Esophagus muscularis mucosa (tissue), 4 donors: ENCODE data around the gene SOBP. TPM values are rescaled to one million over a fixed set of nuclear protein-coding genes. Genes with fewer than 3 reads are reported as not detected.
A peak's percentile ranks its signal among the peaks of the same experiment; 100 is the strongest.

Experiments
- DNase-seq: peaks from one replicate; pipeline ENCODE4 v3.0.0-alpha.2; 2017; ENCODE audit errors: extremely low spot score
- H3K27ac ChIP-seq, 4 donors: fragments of 200-600 bp; sonication (generic); replicated peaks in 1 of 4; 1 replicate in 3 of 4; 2 replicates in 1 of 4; pipeline ENCODE4 v1.5.1; 2016 to 2019; ENCODE audit warnings: mild to moderate bottlenecking in 1 of 4
- H3K27me3 ChIP-seq, 4 donors: fragments of 200-600 bp; sonication (generic); one replicate each; pipeline versions ENCODE4 v1.5.1 to v1.6.0; 2016 to 2019
- H3K36me3 ChIP-seq, 4 donors: fragments of 200-600 bp; sonication (generic); one replicate each; pipeline ENCODE4 v1.5.1; 2016 to 2019
- H3K4me1 ChIP-seq, 4 donors: fragments of 200-600 bp; sonication (generic); one replicate each; pipeline ENCODE4 v1.5.1; 2016 to 2019
- H3K4me3 ChIP-seq, 4 donors: fragments of 200-600 bp; sonication (generic); 1 replicate in 2 of 4; 2 replicates in 2 of 4; pipeline ENCODE4 v1.5.1; 2016 to 2019; ENCODE audit warnings: mild to moderate bottlenecking in 4 of 4, moderate library complexity in 1 of 4
- H3K9me3 ChIP-seq, 4 donors: fragments of 200-600 bp; sonication (generic); 1 replicate in 3 of 4; 2 replicates in 1 of 4; pipeline ENCODE4 v1.5.1; 2016 to 2019
- EP300 ChIP-seq: sonication (generic); formaldehyde crosslinking; IDR thresholded peaks from one replicate; pipeline ENCODE4 v1.6.1; 2017; ENCODE audit warnings: antibody characterized with exemption
- POLR2A ChIP-seq: fragments of 450-650 bp; IDR thresholded peaks from one replicate; pipeline ENCODE4 v1.6.1; 2017; ENCODE audit warnings: antibody characterized with exemption, moderate library complexity, mild to moderate bottlenecking, low read depth
- POLR2AphosphoS5 ChIP-seq, 2 donors: sonication (generic); formaldehyde crosslinking; IDR thresholded peaks; one replicate each; pipeline ENCODE4 v1.6.1; 2017; ENCODE audit warnings: antibody characterized with exemption in 2 of 2
- WGBS: methylation state at CpG from one replicate; pipeline ENCODE4 v1.1.5; 2018; 5-methylcytosine and 5-hydroxymethylcytosine counted together
- intact Hi-C: fragments of 100-400 bp; cut with DNase I; formaldehyde crosslinking; loops from one replicate; pipeline ENCODE4 v1.15.1; 2023
- total RNA-seq, 4 donors: library from RNA; depleted of rRNA; stranded (reverse); fragments of >200 nt; gene quantifications; one replicate each; pipeline versions ENCODE4 v1.1.0 to v1.2.1, GENCODE V29; 2016
- TF ChIP-seq, protein P1 (sequence below), 3 experiments: fragments of 200-600 bp in 2 of 3; fragments of 450-650 bp in 1 of 3; sonication (generic) in 2 of 3; IDR thresholded peaks; one replicate each; pipeline ENCODE4 v1.5.1; 2017 to 2019; ENCODE audit warnings: antibody characterized with exemption in 3 of 3, mild to moderate bottlenecking in 2 of 3, moderate library complexity in 1 of 3

Gene SOBP
- total RNA-seq, 4 donors from 2014 or later, result 18.6 to 44.1 (median 27.6) TPM

DNA sequence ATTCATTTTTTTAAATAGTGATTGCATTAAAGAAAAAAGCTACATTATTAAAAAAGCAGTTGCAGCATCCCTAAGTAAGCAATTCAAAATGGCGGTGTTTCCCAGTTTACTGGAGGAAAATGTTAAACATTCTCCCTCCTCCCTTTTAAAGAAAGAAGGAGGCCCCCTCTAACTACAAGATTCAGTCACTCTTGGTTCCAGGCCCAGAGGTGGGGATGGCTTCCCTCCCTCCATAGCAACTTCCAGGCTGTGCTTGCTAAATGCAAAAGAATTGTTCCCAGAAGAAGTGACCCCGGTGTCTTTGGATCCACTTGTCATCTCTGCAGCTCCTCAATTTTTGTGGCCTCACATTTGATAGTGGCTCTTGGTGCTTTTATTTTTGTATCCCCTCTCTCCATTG is 165.9 kb downstream of the SOBP start:
- Histone ChIP-seq H3K27me3 (no peaks in the 10 kb centered on the region), H3K4me3 (no peak overlapping the region), H3K9me3 (no peaks in the 10 kb centered on the region), H3K27ac (no peak overlapping the region), H3K4me1 (peaks cover 19 to 28% (median 24%) of the 10 kb centered on the region in 4 donors), H3K36me3 (no peaks in the 10 kb centered on the region)
- TF ChIP-seq, protein P1, sequence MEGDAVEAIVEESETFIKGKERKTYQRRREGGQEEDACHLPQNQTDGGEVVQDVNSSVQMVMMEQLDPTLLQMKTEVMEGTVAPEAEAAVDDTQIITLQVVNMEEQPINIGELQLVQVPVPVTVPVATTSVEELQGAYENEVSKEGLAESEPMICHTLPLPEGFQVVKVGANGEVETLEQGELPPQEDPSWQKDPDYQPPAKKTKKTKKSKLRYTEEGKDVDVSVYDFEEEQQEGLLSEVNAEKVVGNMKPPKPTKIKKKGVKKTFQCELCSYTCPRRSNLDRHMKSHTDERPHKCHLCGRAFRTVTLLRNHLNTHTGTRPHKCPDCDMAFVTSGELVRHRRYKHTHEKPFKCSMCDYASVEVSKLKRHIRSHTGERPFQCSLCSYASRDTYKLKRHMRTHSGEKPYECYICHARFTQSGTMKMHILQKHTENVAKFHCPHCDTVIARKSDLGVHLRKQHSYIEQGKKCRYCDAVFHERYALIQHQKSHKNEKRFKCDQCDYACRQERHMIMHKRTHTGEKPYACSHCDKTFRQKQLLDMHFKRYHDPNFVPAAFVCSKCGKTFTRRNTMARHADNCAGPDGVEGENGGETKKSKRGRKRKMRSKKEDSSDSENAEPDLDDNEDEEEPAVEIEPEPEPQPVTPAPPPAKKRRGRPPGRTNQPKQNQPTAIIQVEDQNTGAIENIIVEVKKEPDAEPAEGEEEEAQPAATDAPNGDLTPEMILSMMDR (IDR thresholded peaks at IDR 0.05), result no peak
- TF ChIP-seq POLR2AphosphoS5 (IDR thresholded peaks at IDR 0.05), result no peak
- no peak for TF ChIP-seq POLR2A
- TF ChIP-seq EP300, result no peak
- no peak for DNase-seq
- WGBS, result 82% methylated on average over 2 of the region's 2 CpGs
- intact Hi-C loops, result loop anchor here (10.0 kb wide), 1 partner anchor 191 kb away; no protein-coding TSS in a partner anchor

DNA sequence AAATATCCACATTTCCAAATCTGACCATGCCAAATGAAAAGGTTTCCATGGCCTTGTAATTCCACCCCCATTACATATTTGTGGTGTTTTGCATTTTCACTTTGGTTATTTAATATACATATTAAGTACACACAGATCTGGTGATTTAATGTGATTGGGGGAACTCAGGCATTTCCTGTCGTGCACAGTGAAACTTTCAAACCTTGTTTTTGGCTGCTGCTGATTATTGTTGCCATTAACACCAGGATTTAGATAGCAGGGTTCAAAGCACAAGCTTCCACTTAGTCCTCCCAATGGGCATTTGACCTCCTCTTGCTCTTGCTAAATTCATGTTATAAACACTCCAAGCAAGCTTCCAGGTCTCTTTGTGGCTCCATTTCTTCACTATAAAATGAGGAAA is 166.5 kb downstream of the SOBP start:
- peaks cover 19 to 28% (median 24%) of the 10 kb centered on the region in 4 donors for H3K4me1 ChIP-seq
- TF ChIP-seq EP300 (no peak), POLR2A (no peak), POLR2AphosphoS5 (IDR thresholded peaks at IDR 0.05) (no peak)
- TF ChIP-seq, protein P1 (IDR thresholded peaks at IDR 0.05), result no peak
- WGBS, result 38% methylated on average over 1 of the region's 1 CpG
- no peaks in the 10 kb centered on the region for H3K36me3 ChIP-seq
- H3K27me3 ChIP-seq, result no peaks in the 10 kb centered on the region
- DNase-seq, result no peak
- intact Hi-C loops, result loop anchor here (10.0 kb wide), 1 partner anchor 192 kb away; no protein-coding TSS in a partner anchor
- H3K4me3 ChIP-seq, result no peak overlapping the region
- H3K27ac ChIP-seq, result no peak overlapping the region
- no peaks in the 10 kb centered on the region for H3K9me3 ChIP-seq

DNA sequence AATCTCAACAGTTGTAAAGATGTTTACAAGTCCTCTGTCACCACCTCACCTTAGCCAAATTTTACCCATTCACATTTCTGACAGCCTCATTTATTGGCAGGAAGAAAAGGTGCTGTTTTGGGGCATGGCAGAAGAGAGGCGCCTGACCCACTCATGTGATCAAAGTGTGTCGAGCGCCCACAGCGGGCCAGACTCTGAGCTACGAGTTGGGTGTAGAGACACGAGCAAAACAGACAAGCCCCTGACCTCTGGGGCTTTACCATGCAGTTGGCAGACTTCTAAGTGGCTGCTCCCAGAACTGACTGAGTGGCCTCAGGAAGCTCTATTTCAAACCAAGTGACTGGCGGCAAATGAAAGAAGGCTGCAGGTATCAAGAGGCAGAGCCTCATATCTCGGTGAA is 167.0 kb downstream of the SOBP start:
- no peak overlapping the region for H3K27ac ChIP-seq
- WGBS, result 88% methylated on average over 5 of the region's 8 CpGs

DNA sequence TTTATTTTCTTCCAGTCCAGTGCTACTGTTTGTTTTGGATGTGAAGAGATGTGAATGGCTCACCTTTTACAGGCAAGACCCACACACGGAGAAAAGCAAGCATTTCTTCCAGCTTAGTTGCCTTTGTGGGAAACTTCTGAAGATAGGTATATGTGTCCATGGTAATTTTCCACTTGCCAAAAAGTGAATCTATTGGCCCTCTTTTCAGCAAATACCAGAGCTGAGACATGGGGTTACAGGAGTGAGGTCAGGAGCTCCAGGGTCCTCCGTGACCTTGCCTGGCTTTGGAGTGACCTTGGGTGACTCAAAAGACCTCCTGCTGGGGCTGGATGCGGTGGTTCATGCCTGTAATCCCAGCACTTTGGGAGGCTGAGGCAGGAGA is 167.4 kb downstream of the SOBP start:
- intact Hi-C loops, result loop anchor here (10.0 kb wide), 1 partner anchor 193 kb away; no protein-coding TSS in a partner anchor
- TF ChIP-seq POLR2AphosphoS5 (IDR thresholded peaks at IDR 0.05) (no peak), EP300 (no peak), POLR2A (no peak)
- TF ChIP-seq, protein P1 (IDR thresholded peaks at IDR 0.05), result no peak
- Histone ChIP-seq H3K27ac (peak overlapping the region in 1 of 4 donors; percentile 43), H3K9me3 (no peaks in the 10 kb centered on the region), H3K4me1 (peaks cover 19 to 28% (median 24%) of the 10 kb centered on the region in 4 donors), H3K27me3 (no peaks in the 10 kb centered on the region), H3K36me3 (no peaks in the 10 kb centered on the region), H3K4me3 (no peak overlapping the region)
- 83% methylated on average over 3 of the region's 3 CpGs for WGBS
- DNase-seq, result no peak

More for the DNA sequence above, 167.0 kb downstream of the SOBP start:
- no peak overlapping the region for H3K4me3 ChIP-seq
- intact Hi-C loops, result loop anchor here (10.0 kb wide), 1 partner anchor 192 kb away; no protein-coding TSS in a partner anchor
- H3K36me3 ChIP-seq, result no peaks in the 10 kb centered on the region
- TF ChIP-seq POLR2A, result no peak
- no peak for TF ChIP-seq EP300
- no peak for TF ChIP-seq POLR2AphosphoS5 (IDR thresholded peaks at IDR 0.05)
- TF ChIP-seq, protein P1 (IDR thresholded peaks at IDR 0.05), result no peak
- no peaks in the 10 kb centered on the region for H3K27me3 ChIP-seq
- no peaks in the 10 kb centered on the region for H3K9me3 ChIP-seq
- DNase-seq, result no peak
- peaks cover 19 to 28% (median 24%) of the 10 kb centered on the region in 4 donors for H3K4me1 ChIP-seq
